AG09319 (cell line): ENCODE data around the gene SLC25A45.
A peak's percentile ranks its signal among the peaks of the same experiment; 100 is the strongest.

Source experiments
- DNase-seq: peaks from one replicate; pipeline ENCODE4 v3.0.0-alpha.2; 2010; ENCODE audit warnings: low read depth; ENCODE audit errors: extremely low read depth
- TF ChIP-seq, protein P1 (sequence below): IDR thresholded peaks from 2 replicates; pipeline ENCODE4 v1.5.1; 2011; ENCODE audit warnings: low read depth, mild to moderate bottlenecking, inconsistent platforms, low read length, moderate library complexity

Gene SLC25A45

DNA sequence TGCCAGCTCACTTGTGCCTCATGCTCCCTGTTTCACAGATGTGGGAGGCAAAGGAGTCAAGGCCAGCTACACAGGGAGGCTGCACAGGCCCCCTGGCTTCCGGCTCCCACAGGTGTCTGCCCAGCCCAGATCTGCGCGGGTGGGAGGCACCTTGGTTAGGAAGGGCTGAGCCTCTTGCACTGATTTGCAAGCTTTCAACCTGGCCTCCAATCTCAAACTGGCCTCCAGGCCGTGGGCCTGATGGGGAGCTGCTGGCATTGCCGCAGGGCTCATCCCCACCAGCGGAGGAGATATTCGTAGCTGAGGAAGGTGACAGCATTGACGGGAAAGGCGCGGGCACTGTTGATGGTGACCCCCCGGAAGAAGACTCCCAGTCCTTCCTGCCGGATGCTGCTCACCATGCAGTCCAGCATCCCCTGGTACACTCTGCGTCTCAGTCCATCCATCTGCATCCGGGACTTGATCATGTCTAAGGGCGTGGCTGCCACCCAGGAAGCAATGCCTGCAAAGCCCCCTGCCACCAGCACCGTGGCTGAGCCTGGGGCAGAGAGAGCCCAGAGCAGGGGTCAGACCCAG lies 6.2 kb downstream of the SLC25A45 start:
- DNase-seq, result no peak
- TF ChIP-seq, protein P1, sequence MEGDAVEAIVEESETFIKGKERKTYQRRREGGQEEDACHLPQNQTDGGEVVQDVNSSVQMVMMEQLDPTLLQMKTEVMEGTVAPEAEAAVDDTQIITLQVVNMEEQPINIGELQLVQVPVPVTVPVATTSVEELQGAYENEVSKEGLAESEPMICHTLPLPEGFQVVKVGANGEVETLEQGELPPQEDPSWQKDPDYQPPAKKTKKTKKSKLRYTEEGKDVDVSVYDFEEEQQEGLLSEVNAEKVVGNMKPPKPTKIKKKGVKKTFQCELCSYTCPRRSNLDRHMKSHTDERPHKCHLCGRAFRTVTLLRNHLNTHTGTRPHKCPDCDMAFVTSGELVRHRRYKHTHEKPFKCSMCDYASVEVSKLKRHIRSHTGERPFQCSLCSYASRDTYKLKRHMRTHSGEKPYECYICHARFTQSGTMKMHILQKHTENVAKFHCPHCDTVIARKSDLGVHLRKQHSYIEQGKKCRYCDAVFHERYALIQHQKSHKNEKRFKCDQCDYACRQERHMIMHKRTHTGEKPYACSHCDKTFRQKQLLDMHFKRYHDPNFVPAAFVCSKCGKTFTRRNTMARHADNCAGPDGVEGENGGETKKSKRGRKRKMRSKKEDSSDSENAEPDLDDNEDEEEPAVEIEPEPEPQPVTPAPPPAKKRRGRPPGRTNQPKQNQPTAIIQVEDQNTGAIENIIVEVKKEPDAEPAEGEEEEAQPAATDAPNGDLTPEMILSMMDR, result no peak

DNA sequence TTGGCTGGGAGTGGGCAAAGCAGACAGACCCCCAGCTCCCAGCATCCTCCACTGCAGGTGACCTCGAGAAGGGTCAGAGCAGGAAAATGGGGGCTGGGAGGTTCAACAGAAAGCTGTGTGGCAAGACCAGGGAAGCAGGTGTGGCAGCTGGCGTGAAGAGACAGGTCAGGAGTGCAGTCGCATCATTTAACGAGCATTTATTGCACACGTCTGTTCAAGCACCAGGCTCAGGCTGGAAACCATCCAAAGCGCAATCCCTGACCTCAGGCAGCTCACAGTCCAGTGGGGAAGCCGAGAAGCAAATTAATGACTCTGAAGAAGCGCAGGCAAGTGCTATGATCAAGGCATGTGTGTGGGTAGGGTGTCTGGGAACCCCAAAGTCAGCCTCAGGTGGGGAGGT lies 7.4 kb downstream of the SLC25A45 start:
- TF ChIP-seq, protein P1, result no peak
- DNase-seq, result no peak

DNA sequence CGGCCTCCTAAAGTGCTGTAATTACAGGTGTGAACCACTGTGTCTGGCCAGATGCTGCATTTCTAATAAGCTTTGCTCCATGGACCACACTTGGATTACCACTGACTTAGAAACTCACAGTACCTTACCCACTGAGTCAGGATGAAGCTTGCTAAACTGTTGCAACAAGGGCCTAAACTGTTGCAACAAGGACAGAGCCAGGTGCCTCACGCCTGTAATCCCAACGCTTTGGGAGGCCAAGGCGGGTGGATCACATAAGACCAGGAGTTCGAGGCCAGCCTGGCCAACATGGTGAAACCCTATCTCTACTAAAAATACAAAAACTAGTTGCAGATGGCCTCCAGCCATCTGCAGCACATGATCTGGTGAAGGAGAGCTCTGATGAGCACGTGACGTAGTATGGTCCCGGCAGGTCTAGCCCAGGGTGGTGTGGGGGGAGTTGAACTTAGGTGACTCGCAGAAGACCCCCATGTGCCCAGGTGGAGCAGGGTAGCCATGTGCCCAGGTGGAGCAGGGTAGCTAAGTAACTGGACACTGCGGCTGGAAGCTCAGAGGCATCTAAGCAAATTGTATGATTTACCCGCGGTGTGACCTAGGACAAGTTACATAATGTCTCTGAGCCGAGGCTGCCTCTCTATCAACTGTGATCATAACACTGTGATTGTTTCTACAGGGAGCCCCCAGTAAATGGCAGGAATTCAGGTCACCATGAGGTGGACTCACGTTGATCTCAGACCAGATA lies 8.4 kb downstream of the SLC25A45 start:
- no peak for DNase-seq
- TF ChIP-seq, protein P1, result no peak

DNA sequence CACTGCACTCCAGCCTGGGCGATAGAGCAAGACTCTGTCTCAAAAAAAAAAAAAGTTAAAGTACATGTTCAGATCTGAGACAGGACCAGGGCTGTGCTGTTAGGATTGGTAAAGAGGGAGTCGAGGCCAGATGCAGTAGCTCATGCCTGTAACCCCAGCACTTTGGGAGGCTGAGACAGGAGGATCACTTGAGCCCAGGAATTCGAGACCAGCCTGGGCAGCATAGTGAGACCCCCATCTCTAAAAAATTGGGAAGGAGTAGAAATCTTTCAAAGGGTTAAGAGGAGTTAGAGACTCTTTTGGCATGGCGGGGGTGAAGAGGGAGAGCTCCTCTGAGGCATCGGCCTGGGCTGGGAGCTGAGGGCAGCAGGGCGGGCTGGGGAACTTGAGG lies 11.8 kb downstream of the SLC25A45 start:
- no peak for DNase-seq

DNA sequence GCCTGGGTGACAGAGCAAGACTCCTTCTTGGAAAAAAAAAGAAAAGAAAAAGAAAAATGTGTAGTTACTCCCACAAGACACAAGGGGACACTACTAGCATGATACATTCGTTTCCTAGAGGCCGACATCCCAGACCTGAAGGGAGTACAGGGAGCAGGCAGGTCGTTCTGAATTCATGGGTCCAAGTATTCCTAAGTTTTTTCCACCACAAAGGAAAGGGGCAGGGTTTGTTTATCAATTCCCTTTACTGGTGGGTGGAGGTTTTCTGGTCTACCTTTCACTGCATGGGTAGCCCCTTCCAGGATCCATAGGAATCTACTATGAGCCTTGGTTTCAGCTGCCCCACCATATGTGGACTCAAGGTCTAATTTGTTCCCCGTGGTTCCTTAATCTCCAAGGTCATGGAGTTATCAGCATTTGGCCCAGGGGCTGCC lies 16.1 kb downstream of the SLC25A45 start:
- peak; percentile 63 for DNase-seq
- TF ChIP-seq, protein P1, result peak; percentile 72

More for the DNA sequence above, 11.8 kb downstream of the SLC25A45 start:
- TF ChIP-seq, protein P1, result no peak

DNA sequence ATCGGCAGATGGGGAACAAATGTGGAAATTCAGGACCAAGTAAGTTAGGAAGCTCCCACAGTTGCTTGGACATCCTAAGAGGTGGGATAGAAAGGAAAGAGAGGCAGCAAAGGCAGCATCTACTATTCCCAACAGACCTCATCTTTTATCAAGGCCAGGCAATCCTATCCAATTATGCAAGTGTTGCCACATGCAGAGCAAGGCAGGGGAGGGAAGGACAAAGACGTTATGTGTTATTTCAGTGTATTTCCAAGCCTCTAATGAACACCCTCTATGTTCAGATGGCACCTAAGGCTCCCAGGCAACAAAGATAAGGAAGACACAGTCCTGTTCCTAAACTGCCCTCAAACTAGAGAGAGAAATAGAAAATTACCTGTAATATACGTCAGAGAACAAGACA lies 18.7 kb downstream of the SLC25A45 start:
- TF ChIP-seq, protein P1, result no peak
- no peak for DNase-seq

DNA sequence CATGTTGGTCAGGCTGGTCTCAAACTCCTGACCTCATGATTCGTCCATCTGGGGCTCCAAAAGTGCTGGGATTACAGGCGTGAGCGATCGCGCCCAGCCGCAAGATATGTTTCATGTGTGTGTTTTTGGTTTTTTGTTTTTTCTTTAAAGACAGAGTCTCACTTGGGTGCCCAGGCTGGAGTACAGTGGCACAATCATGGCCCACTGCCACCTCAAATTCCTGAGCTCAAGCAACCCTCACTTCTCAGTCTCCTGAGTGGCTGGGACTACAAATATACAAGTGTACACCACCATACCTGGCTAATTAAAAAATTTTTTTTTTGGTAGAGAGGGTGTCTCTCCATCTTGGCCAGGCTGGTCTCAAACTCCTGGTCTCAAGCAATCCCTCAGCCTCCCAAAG lies 19.5 kb downstream of the SLC25A45 start:
- TF ChIP-seq, protein P1, result no peak
- DNase-seq, result no peak
